Peyer's patch (tissue), 4 donors: ENCODE measurements around the gene HLCS. TPM values are rescaled to one million over a fixed set of nuclear protein-coding genes. Genes with fewer than 3 reads are reported as not detected.
"Not testable (repeated sequence)": the region's sequence is repeated elsewhere in the genome, so short reads cannot be mapped to it uniquely, and the experiment has no call there.

Source experiments
- DNase-seq, 3 donors: peaks; one replicate each; pipeline ENCODE4 v3.0.0-alpha.2; 2017 to 2019
- H3K27ac ChIP-seq, 4 donors: fragments of 200-600 bp; sonication (generic); one replicate each; pipeline ENCODE4 v1.5.1; 2016 to 2019
- H3K27me3 ChIP-seq, 2 donors: fragments of 200-600 bp; sonication (generic); one replicate each; pipeline ENCODE4 v1.5.1; 2019
- H3K36me3 ChIP-seq, 3 donors: fragments of 200-600 bp; sonication (generic); one replicate each; pipeline ENCODE4 v1.5.1; 2016 to 2019
- H3K4me1 ChIP-seq, 4 donors: fragments of 200-600 bp; sonication (generic); one replicate each; pipeline ENCODE4 v1.5.1; 2016 to 2019
- H3K4me3 ChIP-seq, 4 donors: fragments of 200-600 bp; sonication (generic); 1 replicate in 3 of 4; 2 replicates in 1 of 4; pipeline ENCODE4 v1.5.1; 2016 to 2019; ENCODE audit warnings: mild to moderate bottlenecking in 1 of 4
- H3K9me3 ChIP-seq, 4 donors: fragments of 200-600 bp; sonication (generic); one replicate each; pipeline ENCODE4 v1.5.1; 2016 to 2019; ENCODE audit warnings: mild to moderate bottlenecking in 1 of 4
- CTCF ChIP-seq, 6 experiments: fragments of 450-650 bp in 4 of 6; fragments of 200-600 bp in 2 of 6; sonication (generic) in 1 of 6; IDR thresholded peaks; one replicate each; pipeline ENCODE4 v1.5.1; 2017 to 2019; ENCODE audit warnings: antibody characterized with exemption in 6 of 6, mild to moderate bottlenecking in 3 of 6, moderate library complexity in 1 of 6
- POLR2A ChIP-seq, 2 donors: fragments of 450-650 bp; IDR thresholded peaks; one replicate each; pipeline ENCODE4 v1.5.1; 2017; ENCODE audit warnings: antibody characterized with exemption in 2 of 2, mild to moderate bottlenecking in 2 of 2, moderate library complexity in 2 of 2
- total RNA-seq, 4 donors: library from RNA; depleted of rRNA; stranded (reverse); fragments of >200 nt; gene quantifications; one replicate each; pipeline ENCODE4 v1.1.0, GENCODE V29; 2016

The HLCS gene
- total RNA-seq, 4 donors from 2014 or later: 14.9 to 27.9 (median 24.3) TPM

- Histone ChIP-seq H3K9me3 (no peaks in the 10 kb centered on the region), H3K4me3 (no peak overlapping the region), H3K27ac (no peak overlapping the region), H3K27me3 (no peaks in the 10 kb centered on the region), H3K4me1 (no peaks in the 10 kb centered on the region), H3K36me3 (no peaks in the 10 kb centered on the region)
- TF ChIP-seq CTCF (IDR thresholded peaks at IDR 0.05): no peak
- no peak for TF ChIP-seq POLR2A (IDR thresholded peaks at IDR 0.05)
- DNase-seq: no peak
Measured at GRCh38 chr21:36816561-36817130, 149.8 kb downstream of the HLCS start.

DNA sequence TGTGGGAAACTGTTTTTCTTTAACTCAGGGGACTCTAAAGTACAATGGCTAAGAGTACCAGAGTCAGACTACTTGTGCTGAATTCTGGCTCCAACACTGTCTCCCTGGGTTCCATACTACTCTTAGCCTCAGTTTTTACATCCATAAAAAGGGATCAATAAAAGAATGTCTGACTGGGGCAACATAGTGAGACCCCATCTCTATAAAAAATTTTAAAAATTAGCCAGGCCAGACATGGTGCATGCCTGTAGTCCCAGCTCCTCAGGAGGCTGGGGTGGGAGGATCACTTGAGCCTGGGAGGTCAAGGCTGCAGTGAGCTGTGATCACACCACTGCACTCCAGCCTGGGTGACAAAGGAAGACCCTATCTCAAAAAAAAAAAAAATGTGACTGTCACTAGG, 150.4 kb downstream of the HLCS start:
- H3K36me3 ChIP-seq, H3K27me3 ChIP-seq, DNase-seq, H3K27ac ChIP-seq, H3K4me3 ChIP-seq, H3K9me3 ChIP-seq, H3K4me1 ChIP-seq: not testable (repeated sequence)

DNA sequence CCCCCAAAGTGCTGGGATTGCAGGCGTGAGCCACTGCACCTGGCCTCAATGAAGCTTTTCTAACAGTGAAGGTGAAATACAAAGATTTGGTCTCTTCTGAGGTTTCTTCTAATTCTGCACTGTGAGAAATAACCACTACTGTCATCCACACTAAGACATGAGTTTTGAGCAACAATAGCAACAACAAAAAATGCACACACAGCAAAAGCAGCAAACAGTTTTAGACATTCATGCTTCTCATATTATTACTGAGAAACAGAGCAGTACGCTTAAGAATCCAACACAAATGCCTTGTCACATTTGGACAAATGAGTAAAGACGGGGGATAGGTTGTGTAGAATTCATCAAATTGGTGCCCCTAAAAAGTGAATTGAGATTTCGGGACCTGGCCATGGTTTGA, 151.2 kb downstream of the HLCS start:
- Histone ChIP-seq H3K4me3 (no peak overlapping the region), H3K27ac (no peak overlapping the region), H3K27me3 (no peaks in the 10 kb centered on the region), H3K36me3 (no peaks in the 10 kb centered on the region), H3K4me1 (no peaks in the 10 kb centered on the region), H3K9me3 (no peaks in the 10 kb centered on the region)
- TF ChIP-seq CTCF (IDR thresholded peaks at IDR 0.05) (no peak), POLR2A (IDR thresholded peaks at IDR 0.05) (no peak)
- DNase-seq: no peak

DNA sequence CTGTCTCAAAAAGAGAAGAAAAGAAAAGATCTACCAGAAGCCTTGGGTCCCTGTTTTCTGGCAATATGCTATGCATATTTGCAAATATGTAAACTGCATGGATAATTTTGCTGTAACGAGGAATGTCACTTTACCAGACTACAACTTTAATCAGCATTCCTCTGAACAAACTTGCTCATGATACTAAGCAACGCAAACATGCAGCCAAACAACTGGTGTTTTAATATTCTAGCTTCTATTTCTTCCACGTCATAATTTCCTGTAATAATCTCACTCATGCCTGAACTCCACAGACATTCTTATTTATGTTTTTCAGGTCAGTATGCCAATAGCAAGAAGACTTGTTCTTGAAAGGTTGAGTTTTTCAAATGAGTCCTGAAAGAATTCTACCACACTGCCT, 153.4 kb downstream of the HLCS start:
- TF ChIP-seq POLR2A (IDR thresholded peaks at IDR 0.05) (no peak), CTCF (IDR thresholded peaks at IDR 0.05) (no peak)
- Histone ChIP-seq H3K27ac (no peak overlapping the region), H3K4me3 (no peak overlapping the region), H3K9me3 (no peaks in the 10 kb centered on the region), H3K4me1 (no peaks in the 10 kb centered on the region), H3K36me3 (no peaks in the 10 kb centered on the region), H3K27me3 (no peaks in the 10 kb centered on the region)
- DNase-seq: no peak

DNA sequence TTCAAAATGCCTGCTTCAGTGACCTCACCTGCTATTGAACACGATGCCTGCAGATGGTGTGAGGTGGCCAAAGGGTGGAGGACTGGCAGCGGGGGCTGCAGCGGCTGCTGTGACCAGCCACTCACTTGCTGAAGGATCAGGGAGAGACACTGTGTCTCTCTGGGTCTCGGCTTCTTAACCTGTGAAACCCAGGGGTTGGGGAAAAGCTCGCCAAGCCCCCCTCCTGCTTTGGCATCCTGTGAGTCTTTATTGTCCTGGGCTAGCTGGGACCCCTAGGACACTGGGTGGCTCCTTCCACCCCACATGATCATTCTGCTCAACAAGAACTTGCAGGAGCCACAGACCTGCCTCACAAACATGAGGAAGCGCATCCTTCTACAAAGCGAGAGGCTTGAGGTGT, 154.7 kb downstream of the HLCS start:
- Histone ChIP-seq H3K9me3 (no peaks in the 10 kb centered on the region), H3K36me3 (no peaks in the 10 kb centered on the region), H3K4me3 (no peak overlapping the region), H3K27me3 (no peaks in the 10 kb centered on the region), H3K4me1 (no peaks in the 10 kb centered on the region), H3K27ac (no peak overlapping the region)
- no peak for DNase-seq
- TF ChIP-seq POLR2A (IDR thresholded peaks at IDR 0.05) (no peak), CTCF (IDR thresholded peaks at IDR 0.05) (no peak)

DNA sequence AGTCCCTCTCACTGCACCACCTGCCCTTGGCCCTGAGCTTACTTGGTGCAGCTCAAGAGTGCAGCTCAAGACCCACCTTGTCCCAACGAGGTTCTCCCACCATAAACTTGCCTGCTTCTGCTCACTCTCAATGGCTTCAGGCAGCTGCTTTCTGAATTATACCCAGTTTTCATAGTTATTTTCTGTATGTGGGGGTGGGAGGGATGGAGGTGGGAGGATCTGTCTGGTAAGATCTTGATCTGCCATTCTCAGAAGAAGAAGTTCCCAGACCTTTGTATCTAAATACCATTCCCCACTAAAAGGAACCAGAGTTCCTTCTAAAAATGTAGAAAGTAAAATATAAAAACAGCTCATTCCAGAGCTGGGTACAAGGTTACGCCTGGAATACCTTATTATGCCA, 156.0 kb downstream of the HLCS start:
- H3K9me3 ChIP-seq: no peaks in the 10 kb centered on the region
- TF ChIP-seq POLR2A (IDR thresholded peaks at IDR 0.05) (no peak), CTCF (IDR thresholded peaks at IDR 0.05) (no peak)
- H3K27ac ChIP-seq: no peak overlapping the region
- no peak overlapping the region for H3K4me3 ChIP-seq
- no peaks in the 10 kb centered on the region for H3K4me1 ChIP-seq
- DNase-seq: no peak
- no peaks in the 10 kb centered on the region for H3K36me3 ChIP-seq
- no peaks in the 10 kb centered on the region for H3K27me3 ChIP-seq
